ENCODE data around the gene OCA2.

DNA sequence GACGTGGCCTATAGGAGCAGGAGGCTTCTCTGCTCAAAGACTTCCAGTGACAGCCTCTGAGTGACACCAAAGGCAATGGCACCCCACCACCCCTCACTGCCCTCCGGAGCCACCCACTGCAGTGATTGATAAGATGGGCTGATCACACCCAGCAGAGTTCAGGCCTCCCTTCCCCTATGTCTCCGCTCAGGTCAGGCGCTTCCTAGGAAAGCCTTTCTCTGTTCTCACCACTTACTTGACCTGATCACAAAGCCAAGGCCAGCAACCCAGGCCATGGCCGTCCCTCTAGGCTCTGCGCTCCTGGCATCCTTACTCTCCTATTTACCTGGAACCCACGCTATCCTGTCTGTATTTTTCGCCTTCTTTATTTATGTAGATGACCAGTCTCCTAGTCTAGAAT lies 282.3 kb downstream of the OCA2 start:
- TF ChIP-seq POLR2AphosphoS5 (IDR thresholded peaks at IDR 0.05; ENCODE audit: low read depth, low read length) (no peak), CTCF (IDR thresholded peaks at IDR 0.05) (no peak), TCF7L2 (IDR thresholded peaks at IDR 0.05; ENCODE audit: low read depth, low read length) (no peak)

Measured in Panc1 (cell line).